Sigmoid colon (tissue), 4 donors: Measurements from ENCODE around the gene CYFIP2.

ENCODE experiments used
- EP300 ChIP-seq, 4 donors: sonication (generic); formaldehyde crosslinking; IDR thresholded peaks; one replicate each; pipeline ENCODE4 v1.6.1; 2017; ENCODE audit warnings: antibody characterized with exemption in 4 of 4
- POLR2A ChIP-seq, 2 donors: fragments of 450-650 bp; IDR thresholded peaks; one replicate each; pipeline ENCODE4 v1.6.1; 2016; ENCODE audit warnings: antibody characterized with exemption in 2 of 2, mild to moderate bottlenecking in 2 of 2, moderate library complexity in 2 of 2
- TF ChIP-seq, protein P1 (sequence below), 4 experiments: fragments of 450-650 bp in 3 of 4; fragments of 200-600 bp in 1 of 4; IDR thresholded peaks; one replicate each; pipeline ENCODE4 v1.5.1; 2016 to 2019; ENCODE audit warnings: antibody characterized with exemption in 4 of 4, mild to moderate bottlenecking in 3 of 4, moderate library complexity in 2 of 4

DNA sequence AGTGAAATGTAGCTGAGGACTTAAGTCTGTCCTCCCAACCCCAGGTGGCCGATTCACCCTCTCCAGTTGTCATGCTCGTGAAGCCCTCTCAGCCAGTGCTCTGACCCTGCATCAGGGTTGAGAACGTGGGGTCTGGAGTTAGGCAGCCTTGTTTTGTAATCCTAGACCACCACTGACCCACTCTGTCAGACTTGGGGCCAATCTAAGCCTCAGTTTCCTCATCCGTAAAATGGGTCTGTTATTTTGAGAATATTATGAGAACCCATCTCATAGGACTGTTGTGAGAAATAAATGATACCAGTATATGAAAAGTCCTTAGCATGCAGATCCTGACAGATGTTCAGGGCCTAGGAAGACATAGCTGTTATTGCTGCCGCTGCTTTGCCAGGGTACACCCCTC is 37.1 kb downstream of the CYFIP2 start:
- TF ChIP-seq POLR2A (IDR thresholded peaks at IDR 0.05) (no peak), EP300 (IDR thresholded peaks at IDR 0.05) (no peak)
- TF ChIP-seq, protein P1, sequence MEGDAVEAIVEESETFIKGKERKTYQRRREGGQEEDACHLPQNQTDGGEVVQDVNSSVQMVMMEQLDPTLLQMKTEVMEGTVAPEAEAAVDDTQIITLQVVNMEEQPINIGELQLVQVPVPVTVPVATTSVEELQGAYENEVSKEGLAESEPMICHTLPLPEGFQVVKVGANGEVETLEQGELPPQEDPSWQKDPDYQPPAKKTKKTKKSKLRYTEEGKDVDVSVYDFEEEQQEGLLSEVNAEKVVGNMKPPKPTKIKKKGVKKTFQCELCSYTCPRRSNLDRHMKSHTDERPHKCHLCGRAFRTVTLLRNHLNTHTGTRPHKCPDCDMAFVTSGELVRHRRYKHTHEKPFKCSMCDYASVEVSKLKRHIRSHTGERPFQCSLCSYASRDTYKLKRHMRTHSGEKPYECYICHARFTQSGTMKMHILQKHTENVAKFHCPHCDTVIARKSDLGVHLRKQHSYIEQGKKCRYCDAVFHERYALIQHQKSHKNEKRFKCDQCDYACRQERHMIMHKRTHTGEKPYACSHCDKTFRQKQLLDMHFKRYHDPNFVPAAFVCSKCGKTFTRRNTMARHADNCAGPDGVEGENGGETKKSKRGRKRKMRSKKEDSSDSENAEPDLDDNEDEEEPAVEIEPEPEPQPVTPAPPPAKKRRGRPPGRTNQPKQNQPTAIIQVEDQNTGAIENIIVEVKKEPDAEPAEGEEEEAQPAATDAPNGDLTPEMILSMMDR (IDR thresholded peaks at IDR 0.05), result no peak
